ENCODE results near the gene WNK2. TPM values are rescaled to one million over a fixed set of nuclear protein-coding genes. Genes with fewer than 3 reads are reported as not detected.
"Not testable (repeated sequence)": the region's sequence is repeated elsewhere in the genome, so short reads cannot be mapped to it uniquely, and the experiment has no call there.

WNK2 gene
- total and polyA plus RNA-seq, 2 experiments from 2014 or later: 34.5 to 92.2 TPM

DNA sequence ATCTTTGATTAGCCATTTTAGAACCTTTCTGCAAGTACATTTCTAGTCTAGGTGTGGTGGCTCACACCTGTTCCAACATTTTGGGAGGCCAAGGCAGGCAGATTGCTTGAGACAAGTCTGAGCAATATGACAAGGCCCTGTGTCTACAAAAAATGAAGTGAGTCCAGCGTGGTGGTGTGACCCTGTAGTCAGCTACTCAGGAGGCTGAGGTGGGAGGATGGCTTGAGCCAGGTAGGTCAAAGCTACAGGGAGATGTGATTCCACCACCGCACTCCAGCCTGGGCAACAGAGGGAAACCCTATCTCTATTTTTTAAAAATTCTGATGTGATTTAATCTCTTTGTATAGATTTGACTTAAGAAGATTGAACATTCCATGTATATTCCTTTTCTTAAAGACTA, 171.9 kb downstream of the WNK2 start:
- no peak overlapping the region for H3K27ac ChIP-seq
- H3K4me3 ChIP-seq: no peak overlapping the region
- peaks cover 4% of the 10 kb centered on the region for H3K4me1 ChIP-seq (ENCODE audit: low read depth)
- TF ChIP-seq, protein P1, sequence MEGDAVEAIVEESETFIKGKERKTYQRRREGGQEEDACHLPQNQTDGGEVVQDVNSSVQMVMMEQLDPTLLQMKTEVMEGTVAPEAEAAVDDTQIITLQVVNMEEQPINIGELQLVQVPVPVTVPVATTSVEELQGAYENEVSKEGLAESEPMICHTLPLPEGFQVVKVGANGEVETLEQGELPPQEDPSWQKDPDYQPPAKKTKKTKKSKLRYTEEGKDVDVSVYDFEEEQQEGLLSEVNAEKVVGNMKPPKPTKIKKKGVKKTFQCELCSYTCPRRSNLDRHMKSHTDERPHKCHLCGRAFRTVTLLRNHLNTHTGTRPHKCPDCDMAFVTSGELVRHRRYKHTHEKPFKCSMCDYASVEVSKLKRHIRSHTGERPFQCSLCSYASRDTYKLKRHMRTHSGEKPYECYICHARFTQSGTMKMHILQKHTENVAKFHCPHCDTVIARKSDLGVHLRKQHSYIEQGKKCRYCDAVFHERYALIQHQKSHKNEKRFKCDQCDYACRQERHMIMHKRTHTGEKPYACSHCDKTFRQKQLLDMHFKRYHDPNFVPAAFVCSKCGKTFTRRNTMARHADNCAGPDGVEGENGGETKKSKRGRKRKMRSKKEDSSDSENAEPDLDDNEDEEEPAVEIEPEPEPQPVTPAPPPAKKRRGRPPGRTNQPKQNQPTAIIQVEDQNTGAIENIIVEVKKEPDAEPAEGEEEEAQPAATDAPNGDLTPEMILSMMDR (IDR thresholded peaks at IDR 0.05; ENCODE audit: low read depth, low read length): no peak
- DNase-seq (ENCODE audit: low read depth in 1 of 2, low spot score in 1 of 2): no peak
- no peaks in the 10 kb centered on the region for H3K9me3 ChIP-seq (ENCODE audit: low read depth)
- no peaks in the 10 kb centered on the region for H3K36me3 ChIP-seq
- H3K27me3 ChIP-seq: no peaks in the 10 kb centered on the region

DNA sequence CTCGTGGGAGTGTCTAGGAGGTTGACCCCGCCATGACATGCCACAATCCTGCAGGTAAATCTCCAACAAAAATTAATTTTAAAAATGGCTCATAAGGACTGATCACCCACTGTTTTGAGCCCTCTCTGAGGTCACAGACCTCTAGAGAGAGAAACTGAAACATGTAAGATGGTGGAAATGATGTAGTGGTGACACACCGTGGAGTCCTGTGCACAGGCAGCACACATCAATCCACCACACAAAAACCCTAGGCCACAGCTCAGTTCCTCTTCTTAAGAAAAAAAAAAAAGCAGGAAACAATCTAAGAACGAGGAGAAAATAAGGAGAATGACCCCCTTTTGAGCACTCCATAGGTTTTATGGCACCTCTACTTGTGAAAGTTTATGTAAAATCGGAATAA, 173.7 kb downstream of the WNK2 start:
- TF ChIP-seq, protein P1 (IDR thresholded peaks at IDR 0.05; ENCODE audit: low read depth, low read length): no peak
- Histone ChIP-seq H3K36me3 (no peaks in the 10 kb centered on the region), H3K4me3 (no peak overlapping the region), H3K27me3 (no peaks in the 10 kb centered on the region), H3K27ac (no peak overlapping the region), H3K9me3 (ENCODE audit: low read depth) (no peaks in the 10 kb centered on the region), H3K4me1 (ENCODE audit: low read depth) (peaks cover 4% of the 10 kb centered on the region)
- DNase-seq (ENCODE audit: low read depth in 1 of 2, low spot score in 1 of 2): no peak

DNA sequence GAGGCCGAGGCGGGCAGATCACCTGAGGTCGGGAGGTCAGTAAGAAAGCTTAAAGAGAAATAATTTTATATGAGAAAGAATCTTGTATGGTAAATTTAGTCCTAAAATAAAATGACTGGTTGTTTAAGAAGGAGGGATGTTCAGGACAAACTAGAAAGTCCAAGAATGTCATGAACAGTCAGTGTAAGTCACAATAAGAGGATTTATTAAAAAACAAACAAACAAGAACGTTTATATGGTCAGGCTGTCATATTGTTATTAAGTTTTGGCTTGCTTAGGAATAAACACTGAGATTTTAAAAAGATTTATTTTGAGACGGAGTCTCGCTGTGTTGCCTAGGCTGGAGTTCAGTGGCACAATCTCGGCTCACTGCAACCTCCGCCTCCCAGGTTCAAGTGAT, 176.0 kb downstream of the WNK2 start:
- not testable (repeated sequence) for H3K36me3 ChIP-seq, H3K4me3 ChIP-seq, H3K27me3 ChIP-seq

DNA sequence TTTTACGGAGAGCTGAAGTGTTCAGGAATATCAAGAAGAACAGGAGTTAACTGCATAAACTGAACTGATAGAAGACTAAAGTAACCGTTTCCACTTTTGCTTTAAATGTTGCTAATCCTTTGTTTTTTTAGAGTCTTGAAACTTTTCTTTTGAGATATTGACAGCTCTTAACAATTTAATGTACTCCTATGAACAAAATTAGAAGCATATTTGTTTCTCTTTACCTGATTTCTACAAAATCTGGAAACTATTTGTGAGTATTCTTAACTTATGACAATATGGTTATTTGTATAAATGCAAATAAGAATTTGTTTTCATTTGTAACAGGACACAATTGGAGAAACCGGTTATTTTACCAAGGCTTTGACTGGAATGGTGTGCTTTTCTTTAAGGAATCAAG, 178.1 kb downstream of the WNK2 start:
- Histone ChIP-seq H3K27me3 (no peaks in the 10 kb centered on the region), H3K4me1 (ENCODE audit: low read depth) (no peaks in the 10 kb centered on the region), H3K36me3 (no peaks in the 10 kb centered on the region), H3K9me3 (ENCODE audit: low read depth) (no peaks in the 10 kb centered on the region), H3K4me3 (no peak overlapping the region), H3K27ac (no peak overlapping the region)
- DNase-seq (ENCODE audit: low read depth in 1 of 2, low spot score in 1 of 2): no peak
- TF ChIP-seq, protein P1 (IDR thresholded peaks at IDR 0.05; ENCODE audit: low read depth, low read length): no peak

More for the DNA sequence above, 176.0 kb downstream of the WNK2 start:
- H3K4me1 ChIP-seq (ENCODE audit: low read depth); H3K9me3 ChIP-seq (ENCODE audit: low read depth); H3K27ac ChIP-seq; DNase-seq (ENCODE audit: low read depth in 1 of 2, low spot score in 1 of 2): not testable (repeated sequence)

DNA sequence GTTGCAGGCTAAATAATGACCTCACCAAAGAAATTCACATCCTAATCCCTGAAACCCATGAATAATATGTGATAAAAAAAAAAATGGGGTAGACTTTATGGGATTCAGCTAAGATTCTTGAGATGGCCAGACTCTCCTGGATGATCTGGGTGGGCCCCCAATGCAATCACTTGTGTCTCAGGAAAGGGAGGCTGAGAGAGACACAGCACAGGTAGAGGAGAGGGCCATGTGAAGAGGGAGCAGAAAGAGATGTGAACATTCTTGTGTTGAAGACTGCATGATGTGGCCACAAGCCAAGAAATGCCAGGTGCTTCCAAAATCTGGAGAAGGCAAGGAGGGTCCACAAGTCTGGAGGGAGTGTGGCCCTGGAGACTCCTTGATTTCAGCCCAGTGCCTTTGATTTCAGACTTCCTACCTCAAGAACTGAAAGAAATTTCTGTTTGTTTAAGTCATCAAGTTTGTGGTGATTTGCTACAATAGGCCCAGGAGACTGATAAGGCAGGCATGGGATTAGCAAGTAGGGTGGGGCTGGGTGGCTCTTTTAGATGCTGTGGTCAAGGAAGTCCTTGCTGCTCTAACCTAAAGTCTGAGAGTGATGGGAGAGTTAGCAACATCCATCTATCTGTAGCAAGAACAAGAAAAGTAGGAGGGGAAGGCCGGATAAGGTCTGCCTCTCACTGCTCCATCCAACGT, 180.9 kb downstream of the WNK2 start:
- Histone ChIP-seq H3K4me3 (no peak overlapping the region), H3K36me3 (no peaks in the 10 kb centered on the region), H3K27me3 (no peaks in the 10 kb centered on the region), H3K9me3 (ENCODE audit: low read depth) (no peaks in the 10 kb centered on the region), H3K27ac (no peak overlapping the region), H3K4me1 (ENCODE audit: low read depth) (no peaks in the 10 kb centered on the region)
- TF ChIP-seq, protein P1 (IDR thresholded peaks at IDR 0.05; ENCODE audit: low read depth, low read length): no peak
- no peak for DNase-seq (ENCODE audit: low read depth in 1 of 2, low spot score in 1 of 2)

DNA sequence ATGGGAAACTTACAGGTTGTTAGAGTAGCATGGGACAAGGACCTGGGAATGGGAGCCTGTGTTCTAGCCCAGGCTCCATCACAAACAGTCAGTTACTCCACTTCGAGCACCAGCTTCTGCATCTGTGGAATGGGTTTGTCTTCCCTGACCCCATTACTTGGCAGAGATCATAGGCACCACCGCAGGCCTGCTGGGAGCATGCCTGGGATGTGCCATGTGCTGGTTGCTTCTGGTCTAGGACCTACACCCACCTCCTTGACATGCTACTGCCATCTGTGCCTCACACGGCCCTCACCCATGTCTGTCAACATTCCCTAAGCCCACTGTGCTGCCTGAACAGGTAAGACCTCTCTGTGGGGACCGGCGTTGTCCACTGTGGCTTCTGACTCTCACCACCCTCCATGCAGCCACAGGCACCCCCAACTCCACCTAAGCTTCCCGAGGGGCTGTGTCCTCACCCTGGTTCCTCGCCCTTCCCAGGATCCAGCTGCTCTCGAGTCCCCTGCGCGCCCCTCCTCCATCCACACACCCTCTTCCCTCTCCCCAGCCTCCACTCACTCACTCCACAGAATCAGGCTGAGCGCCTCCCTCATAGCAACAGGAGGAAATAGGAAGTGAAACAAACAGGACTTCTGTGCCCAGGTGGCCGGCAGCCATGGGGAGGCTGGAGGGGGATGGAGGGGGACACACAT, 181.6 kb downstream of the WNK2 start:
- Histone ChIP-seq H3K9me3 (ENCODE audit: low read depth) (no peaks in the 10 kb centered on the region), H3K36me3 (no peaks in the 10 kb centered on the region), H3K27ac (no peak overlapping the region), H3K4me3 (no peak overlapping the region), H3K4me1 (ENCODE audit: low read depth) (no peaks in the 10 kb centered on the region), H3K27me3 (no peaks in the 10 kb centered on the region)
- no peak for DNase-seq (ENCODE audit: low read depth in 1 of 2, low spot score in 1 of 2)
- TF ChIP-seq, protein P1 (IDR thresholded peaks at IDR 0.05; ENCODE audit: low read depth, low read length): no peak

Data from cardiac muscle cell (in vitro differentiated cells and primary cell).